ENCODE data around the gene CXorf58.
A peak's percentile ranks its signal among the peaks of the same experiment; 100 is the strongest.
"Not testable (repeated sequence)": the region's sequence is repeated elsewhere in the genome, so short reads cannot be mapped to it uniquely, and the experiment has no call there.

CXorf58 gene

DNA sequence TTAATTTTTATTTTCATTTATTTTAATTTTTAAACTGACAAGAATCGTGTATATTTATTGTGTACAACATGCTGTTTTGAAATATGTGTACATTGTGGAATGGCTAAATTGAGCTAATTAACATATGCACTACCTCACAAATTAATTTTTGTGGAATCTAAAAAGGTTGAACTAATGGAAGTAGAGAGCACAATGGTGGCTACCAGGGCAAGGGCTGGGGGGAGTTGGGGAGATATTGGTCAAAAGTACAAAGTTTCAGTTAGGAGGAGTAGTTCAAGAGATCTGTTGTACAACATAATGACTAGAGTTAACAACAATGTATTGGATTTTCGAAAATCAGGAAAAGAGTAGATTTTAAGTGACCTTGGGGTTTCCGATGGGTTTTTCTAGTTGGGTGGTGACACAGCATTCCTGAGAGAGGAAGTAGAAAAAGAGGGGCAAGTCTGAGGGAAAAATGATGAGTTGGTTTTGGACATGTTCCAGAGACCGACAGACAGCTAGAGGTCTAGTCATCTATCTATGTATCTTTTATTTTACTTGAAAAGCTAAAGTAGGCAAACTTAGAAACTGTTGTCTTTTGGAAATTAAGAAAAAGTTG, 23.3 kb upstream of the CXorf58 start:
- no peak for FAIRE-seq

DNA sequence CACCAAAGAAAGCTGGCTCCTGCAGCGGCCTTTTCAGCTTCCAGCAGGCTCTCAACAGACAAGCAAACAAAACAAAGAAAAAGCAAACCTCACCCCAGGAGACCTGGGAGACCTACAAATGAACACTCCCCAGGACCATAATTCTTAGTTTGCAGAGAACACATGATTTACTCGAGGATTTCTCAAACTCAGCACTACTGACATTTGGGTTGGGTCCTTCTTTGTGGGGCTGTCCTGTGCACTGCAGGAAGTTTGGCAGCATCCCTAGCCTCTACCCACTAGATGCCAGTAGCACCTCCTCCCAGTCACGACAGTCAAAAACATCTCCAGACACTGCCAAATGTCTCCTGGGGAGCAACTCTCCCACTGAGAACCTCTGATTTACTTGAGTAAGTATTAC, 22.0 kb upstream of the CXorf58 start:
- FAIRE-seq: no peak
- TF ChIP-seq PAX5 (IDR thresholded peaks at IDR 0.05; ENCODE audit: insufficient read depth, low read length, severe bottlenecking) (no peak), POU2F2 (IDR thresholded peaks at IDR 0.05; ENCODE audit: low read depth, low read length) (no peak), SPI1 (IDR thresholded peaks at IDR 0.05; ENCODE audit: low read depth, low read length) (no peak), POLR2AphosphoS5 (IDR thresholded peaks at IDR 0.05; ENCODE audit: low read depth, low read length) (no peak), TAF1 (IDR thresholded peaks at IDR 0.05; ENCODE audit: low read depth, low read length) (no peak), POLR2A (IDR thresholded peaks at IDR 0.05; ENCODE audit: low read depth, low read length) (no peak)
- DNase-seq (ENCODE audit: insufficient read length, low spot score): no peak

More for the DNA sequence above, 23.3 kb upstream of the CXorf58 start:
- no peak for DNase-seq (ENCODE audit: insufficient read length, low spot score)
- TF ChIP-seq POLR2AphosphoS5 (IDR thresholded peaks at IDR 0.05; ENCODE audit: low read depth, low read length) (no peak), SPI1 (IDR thresholded peaks at IDR 0.05; ENCODE audit: low read depth, low read length) (no peak), POU2F2 (IDR thresholded peaks at IDR 0.05; ENCODE audit: low read depth, low read length) (no peak), POLR2A (IDR thresholded peaks at IDR 0.05; ENCODE audit: low read depth, low read length) (no peak), PAX5 (IDR thresholded peaks at IDR 0.05; ENCODE audit: insufficient read depth, low read length, severe bottlenecking) (no peak), TAF1 (IDR thresholded peaks at IDR 0.05; ENCODE audit: low read depth, low read length) (no peak)

GRCh38 chrX:23887451-23887850, 20.4 kb upstream of the CXorf58 start:
- FAIRE-seq (peak; percentile 26), DNase-seq (ENCODE audit: insufficient read length, low spot score) (no peak)
- TF ChIP-seq SPI1 (IDR thresholded peaks at IDR 0.05; ENCODE audit: low read depth, low read length) (no peak), POLR2A (IDR thresholded peaks at IDR 0.05; ENCODE audit: low read depth, low read length) (no peak), POU2F2 (IDR thresholded peaks at IDR 0.05; ENCODE audit: low read depth, low read length) (no peak), PAX5 (IDR thresholded peaks at IDR 0.05; ENCODE audit: insufficient read depth, low read length, severe bottlenecking) (no peak), POLR2AphosphoS5 (IDR thresholded peaks at IDR 0.05; ENCODE audit: low read depth, low read length) (no peak), TAF1 (IDR thresholded peaks at IDR 0.05; ENCODE audit: low read depth, low read length) (no peak)

GRCh38 chrX:23887918-23888317, 19.9 kb upstream of the CXorf58 start:
- FAIRE-seq (no peak), DNase-seq (ENCODE audit: insufficient read length, low spot score) (no peak)
- no peak for TF ChIP-seq POLR2A (IDR thresholded peaks at IDR 0.05; ENCODE audit: low read depth, low read length)
- TF ChIP-seq PAX5 (IDR thresholded peaks at IDR 0.05; ENCODE audit: insufficient read depth, low read length, severe bottlenecking): no peak
- no peak for TF ChIP-seq POU2F2 (IDR thresholded peaks at IDR 0.05; ENCODE audit: low read depth, low read length)
- no peak for TF ChIP-seq SPI1 (IDR thresholded peaks at IDR 0.05; ENCODE audit: low read depth, low read length)

DNA sequence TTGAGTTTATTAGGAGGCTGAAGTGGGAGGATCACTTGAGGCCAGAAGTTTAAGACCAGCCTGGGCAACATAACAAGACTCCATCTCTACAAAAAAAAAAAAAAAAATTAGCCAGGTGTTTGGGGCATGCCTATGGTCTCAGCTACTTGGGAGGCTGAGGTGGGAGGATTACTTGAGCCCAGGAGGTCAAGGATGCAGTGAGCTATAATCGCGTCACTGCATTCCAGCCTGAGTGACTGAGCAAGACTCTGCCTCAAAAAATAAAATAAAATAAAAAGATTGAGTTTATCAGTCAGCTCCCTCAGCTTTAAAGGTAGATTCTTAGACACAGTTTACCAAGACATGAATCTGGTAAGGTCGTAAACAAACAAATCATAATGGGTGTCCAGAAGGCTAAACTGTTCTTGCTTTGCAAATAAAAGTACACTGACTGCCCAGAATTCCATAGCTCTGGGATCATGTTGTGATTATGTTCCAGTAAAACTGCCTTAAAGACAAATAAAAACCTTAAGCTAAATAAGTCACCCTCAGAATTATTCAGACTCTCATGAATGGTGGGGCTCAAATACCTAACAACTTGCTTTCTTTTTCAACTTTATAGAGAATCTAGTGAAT, 18.8 kb upstream of the CXorf58 start:
- FAIRE-seq (no peak), DNase-seq (ENCODE audit: insufficient read length, low spot score) (no peak)
- TF ChIP-seq SPI1 (IDR thresholded peaks at IDR 0.05; ENCODE audit: low read depth, low read length) (no peak), PAX5 (IDR thresholded peaks at IDR 0.05; ENCODE audit: insufficient read depth, low read length, severe bottlenecking) (no peak), POU2F2 (IDR thresholded peaks at IDR 0.05; ENCODE audit: low read depth, low read length) (no peak), TAF1 (IDR thresholded peaks at IDR 0.05; ENCODE audit: low read depth, low read length) (no peak), POLR2AphosphoS5 (IDR thresholded peaks at IDR 0.05; ENCODE audit: low read depth, low read length) (no peak), POLR2A (IDR thresholded peaks at IDR 0.05; ENCODE audit: low read depth, low read length) (no peak)

DNA sequence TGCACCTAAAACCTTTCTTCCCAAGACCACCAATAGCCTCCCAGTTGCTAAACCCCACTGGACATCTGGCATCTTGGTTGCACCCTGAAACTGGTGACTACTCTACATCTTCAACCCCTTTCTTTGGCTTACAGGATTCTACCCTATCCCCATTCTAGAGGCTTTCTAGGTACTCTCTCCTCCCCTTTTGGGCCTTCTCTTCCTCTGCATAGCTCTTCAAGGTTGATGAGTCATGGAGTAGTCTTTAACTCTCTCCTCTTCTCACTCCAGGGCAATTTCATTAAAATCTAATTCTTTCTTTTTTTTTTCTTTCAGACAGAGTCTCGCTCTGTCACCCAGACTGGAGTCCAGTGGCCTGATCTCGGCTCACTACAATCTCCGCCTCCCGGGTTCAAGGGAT, 16.9 kb upstream of the CXorf58 start:
- TF ChIP-seq TAF1 (IDR thresholded peaks at IDR 0.05; ENCODE audit: low read depth, low read length) (no peak), SPI1 (IDR thresholded peaks at IDR 0.05; ENCODE audit: low read depth, low read length) (no peak), POLR2AphosphoS5 (IDR thresholded peaks at IDR 0.05; ENCODE audit: low read depth, low read length) (no peak), POU2F2 (IDR thresholded peaks at IDR 0.05; ENCODE audit: low read depth, low read length) (no peak), POLR2A (IDR thresholded peaks at IDR 0.05; ENCODE audit: low read depth, low read length) (no peak), PAX5 (IDR thresholded peaks at IDR 0.05; ENCODE audit: insufficient read depth, low read length, severe bottlenecking) (no peak)
- no peak for FAIRE-seq
- no peak for DNase-seq (ENCODE audit: insufficient read length, low spot score)

- not testable (repeated sequence) for DNase-seq (ENCODE audit: insufficient read length, low spot score); FAIRE-seq
Measured at GRCh38 chrX:23894993-23895392, 12.8 kb upstream of the CXorf58 start.

GRCh38 chrX:23896539-23896938, 11.3 kb upstream of the CXorf58 start:
- not testable (repeated sequence) for DNase-seq (ENCODE audit: insufficient read length, low spot score); FAIRE-seq

DNA sequence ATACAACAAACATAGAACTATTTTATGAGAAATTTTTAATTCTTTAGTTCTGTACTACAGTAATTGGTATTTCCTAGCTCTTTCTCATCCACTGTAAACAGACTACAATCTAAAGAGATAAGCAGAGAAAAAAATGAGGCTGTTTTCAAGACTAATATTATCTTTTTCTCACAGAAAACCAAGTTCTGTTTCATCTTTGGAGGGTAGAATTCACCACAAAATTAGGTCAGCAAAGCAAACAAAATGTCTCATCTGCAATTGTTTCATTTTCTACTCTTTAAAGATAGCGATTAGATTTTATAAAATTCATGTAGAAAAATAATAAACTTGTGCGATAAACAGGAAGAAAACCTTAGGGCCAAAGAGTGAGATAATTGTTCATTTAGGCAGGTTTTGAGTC, 10.8 kb upstream of the CXorf58 start:
- FAIRE-seq: no peak
- no peak for DNase-seq (ENCODE audit: insufficient read length, low spot score)
- TF ChIP-seq PAX5 (IDR thresholded peaks at IDR 0.05; ENCODE audit: insufficient read depth, low read length, severe bottlenecking) (no peak), SPI1 (IDR thresholded peaks at IDR 0.05; ENCODE audit: low read depth, low read length) (no peak), POLR2AphosphoS5 (IDR thresholded peaks at IDR 0.05; ENCODE audit: low read depth, low read length) (no peak), POLR2A (IDR thresholded peaks at IDR 0.05; ENCODE audit: low read depth, low read length) (no peak), POU2F2 (IDR thresholded peaks at IDR 0.05; ENCODE audit: low read depth, low read length) (no peak), TAF1 (IDR thresholded peaks at IDR 0.05; ENCODE audit: low read depth, low read length) (no peak)

DNA sequence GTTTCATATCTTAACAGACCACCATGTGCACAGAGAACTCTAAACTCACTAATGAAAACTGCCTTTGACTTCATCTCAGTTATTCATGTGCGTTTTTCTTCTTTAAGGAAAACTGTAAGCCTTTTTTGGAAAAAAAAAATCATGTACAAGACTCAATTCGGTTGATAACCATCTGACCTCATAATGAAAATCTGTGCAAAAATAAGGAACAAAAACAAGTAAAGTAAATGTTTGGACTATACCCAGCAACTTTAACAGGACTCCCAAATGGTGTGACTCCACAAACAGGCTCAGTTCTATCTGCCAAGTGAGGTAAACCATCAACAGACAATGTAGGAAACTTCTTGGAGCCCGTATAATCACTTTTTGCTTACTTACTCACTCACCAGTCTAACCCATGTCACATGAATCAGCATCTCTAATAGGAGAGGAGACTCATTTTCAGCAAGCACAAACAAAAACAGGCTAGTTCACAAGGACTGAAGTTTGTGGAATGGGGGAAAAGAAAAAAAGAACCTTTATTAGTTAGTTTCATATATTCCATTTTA, 9.3 kb upstream of the CXorf58 start:
- TF ChIP-seq POLR2A (IDR thresholded peaks at IDR 0.05; ENCODE audit: low read depth, low read length): no peak
- TF ChIP-seq TAF1 (IDR thresholded peaks at IDR 0.05; ENCODE audit: low read depth, low read length): no peak
- TF ChIP-seq POU2F2 (IDR thresholded peaks at IDR 0.05; ENCODE audit: low read depth, low read length): no peak
- TF ChIP-seq POLR2AphosphoS5 (IDR thresholded peaks at IDR 0.05; ENCODE audit: low read depth, low read length): no peak
- TF ChIP-seq PAX5 (IDR thresholded peaks at IDR 0.05; ENCODE audit: insufficient read depth, low read length, severe bottlenecking): no peak
- no peak for TF ChIP-seq SPI1 (IDR thresholded peaks at IDR 0.05; ENCODE audit: low read depth, low read length)
- DNase-seq (ENCODE audit: insufficient read length, low spot score) (no peak), FAIRE-seq (no peak)
